ENCODE data around the gene CCDC30. TPM values are rescaled to one million over a fixed set of nuclear protein-coding genes. Genes with fewer than 3 reads are reported as not detected.

Gene CCDC30
- total and polyA plus RNA-seq, 9 of the 15 experiments (the other 6 are each of a cell fraction or from before 2014, with no cell fraction given), result 0.05 to 0.91 (median 0.24) TPM

GRCh38 chr1:42681741-42682483 is 218.8 kb downstream of the CCDC30 start, which contains the start of gene YBX1 (continued):
- TF ChIP-seq ZBTB40 (IDR thresholded peaks at IDR 0.05) (peak; percentile 92), ZBTB40 (CRISPR knock-in tag; IDR thresholded peaks at IDR 0.05) (no peak), ZBTB9 (CRISPR knock-in tag; IDR thresholded peaks at IDR 0.05) (peak; percentile 87; the same call in 1 of the 2 replicates), PRPF4 (IDR thresholded peaks at IDR 0.05; ENCODE audit: insufficient read depth, low read depth, low read length, poor library complexity, severe bottlenecking) (peak; percentile 82), HNRNPH1 (optimal IDR thresholded peaks at IDR 0.05; ENCODE audit: low read depth, low read length) (no peak), ESRRA (IDR thresholded peaks at IDR 0.05; ENCODE audit: borderline replicate concordance, low read depth) (peak; percentile 61; the same call in 1 of the 2 replicates), MNT (conservative IDR thresholded peaks at IDR 0.05) (peak; percentile 95 to 96), ERF (CRISPR knock-in tag; IDR thresholded peaks at IDR 0.05) (no peak; the same call in 1 of the 2 replicates), ZNF589 (CRISPR knock-in tag; IDR thresholded peaks at IDR 0.05; ENCODE audit: low read depth) (no peak), TAF7 (tag; IDR thresholded peaks at IDR 0.05) (peak; percentile 61; the same call in 1 of the 2 replicates), MITF (IDR thresholded peaks at IDR 0.05) (no peak; the same call in 1 of the 2 replicates), ZNF717 (CRISPR knock-in tag; IDR thresholded peaks at IDR 0.05) (no peak), DACH1 (IDR thresholded peaks at IDR 0.05; ENCODE audit: partially characterized antibody) (no peak), ZNF175 (CRISPR knock-in tag; IDR thresholded peaks at IDR 0.05; ENCODE audit: low read depth) (no peak)
